NK-92 (cell line): ENCODE measurements around the gene TRIM25.

Source experiments
- DNase-seq: peaks from one replicate; lab custom pipeline; 2025; ENCODE audit not compliant: unreplicated experiment; lab: John Stamatoyannopoulos, UW

TRIM25 gene

DNA sequence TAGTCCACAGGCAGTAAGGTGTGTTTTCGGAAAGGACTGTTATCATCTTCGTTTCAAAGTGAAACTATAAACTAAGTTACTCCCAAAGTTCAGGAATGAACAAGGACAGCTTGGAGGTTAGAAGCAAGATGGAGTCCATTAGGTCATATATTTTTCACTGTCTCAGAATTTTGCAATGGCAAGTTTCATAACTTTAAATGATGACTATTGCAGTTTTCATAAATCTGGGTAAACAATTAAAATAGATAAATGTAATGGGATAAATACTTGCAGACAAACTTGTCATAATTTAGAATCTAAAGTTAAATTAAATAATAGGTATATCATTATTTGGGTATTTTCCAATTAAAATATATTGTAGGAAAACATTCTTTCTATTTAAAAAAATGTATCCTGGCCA, 14.7 kb upstream of the TRIM25 start:
- DNase-seq, result no peak

DNA sequence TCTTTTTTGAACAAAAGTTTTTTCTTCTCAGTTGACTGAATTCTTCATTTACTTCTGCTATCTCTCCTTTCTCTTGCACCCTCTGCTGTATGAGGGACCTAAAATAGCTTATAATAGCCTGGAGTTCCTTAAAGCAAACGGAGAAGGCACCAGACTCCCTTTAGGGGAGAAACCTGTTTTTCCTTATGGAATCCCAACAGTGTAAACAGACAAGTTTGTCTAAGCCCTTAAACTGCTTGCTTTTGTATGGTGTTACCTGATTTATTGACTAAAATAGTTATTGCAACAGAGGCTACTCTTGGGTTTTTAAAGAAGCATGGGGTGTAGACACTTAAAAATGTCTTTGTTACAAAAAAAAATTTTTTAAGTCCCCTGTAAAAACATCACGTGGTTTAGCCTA, 12.9 kb upstream of the TRIM25 start:
- no peak for DNase-seq

GRCh38 chr17:56926270-56926669, 12.4 kb upstream of the TRIM25 start:
- DNase-seq, result no peak

DNA sequence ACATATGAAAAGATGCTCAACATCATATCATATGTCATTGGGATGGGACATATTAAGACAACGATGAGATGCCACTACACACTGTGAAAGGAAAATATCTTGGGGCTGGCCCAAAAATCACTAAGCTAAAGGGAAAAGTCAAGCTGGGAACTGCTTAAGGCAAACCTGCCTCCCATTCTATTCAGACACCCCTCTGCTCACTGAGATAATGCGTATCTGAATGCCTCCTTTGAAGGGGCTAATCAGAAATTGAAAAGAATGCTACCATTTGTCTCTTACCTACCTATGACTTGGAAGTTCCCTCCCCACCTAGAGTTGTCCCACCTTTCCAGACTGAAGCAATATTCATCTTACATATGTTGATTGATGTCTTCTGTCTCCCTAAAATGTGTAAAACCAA, 11.2 kb upstream of the TRIM25 start:
- no peak for DNase-seq

GRCh38 chr17:56919717-56920116, 5.9 kb upstream of the TRIM25 start:
- no peak for DNase-seq

- no peak for DNase-seq
Observed at GRCh38 chr17:56918916-56919315, 5.1 kb upstream of the TRIM25 start.

- DNase-seq, result no peak
Observed at GRCh38 chr17:56917559-56918296, 3.9 kb upstream of the TRIM25 start.

DNA sequence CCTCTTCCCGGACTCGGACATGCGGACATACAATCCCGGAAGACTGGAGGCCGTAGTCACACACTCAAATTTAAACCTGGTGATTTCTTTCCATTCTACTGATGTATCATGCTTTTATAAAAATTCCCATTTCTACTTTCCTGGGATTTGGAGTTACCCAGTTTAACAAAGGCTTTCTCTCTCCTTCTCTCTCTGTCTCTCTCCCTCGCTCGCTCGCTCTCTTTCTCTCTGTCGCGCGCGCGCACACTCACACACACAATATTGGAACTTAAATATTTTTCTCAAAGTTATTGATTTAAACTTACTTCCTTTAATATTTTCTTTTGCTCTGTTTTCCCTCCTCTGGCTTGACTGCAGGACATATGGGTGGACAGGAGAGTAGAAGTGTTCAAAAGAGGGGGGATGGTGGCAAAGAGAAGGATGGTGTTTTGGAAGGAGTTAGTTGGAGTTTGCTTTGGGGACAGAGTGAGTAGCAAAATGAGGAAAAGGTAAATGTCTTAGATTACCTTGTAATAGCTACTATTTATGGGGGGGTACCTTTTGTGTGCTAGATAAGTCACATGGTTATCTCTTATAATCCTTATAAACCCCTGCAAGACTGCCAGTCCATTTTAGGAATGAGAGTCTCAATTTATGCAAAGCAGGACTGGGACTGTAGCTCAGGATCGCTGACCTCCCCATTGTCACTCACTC, 878 bp upstream of the TRIM25 start:
- DNase-seq, result no peak

DNA sequence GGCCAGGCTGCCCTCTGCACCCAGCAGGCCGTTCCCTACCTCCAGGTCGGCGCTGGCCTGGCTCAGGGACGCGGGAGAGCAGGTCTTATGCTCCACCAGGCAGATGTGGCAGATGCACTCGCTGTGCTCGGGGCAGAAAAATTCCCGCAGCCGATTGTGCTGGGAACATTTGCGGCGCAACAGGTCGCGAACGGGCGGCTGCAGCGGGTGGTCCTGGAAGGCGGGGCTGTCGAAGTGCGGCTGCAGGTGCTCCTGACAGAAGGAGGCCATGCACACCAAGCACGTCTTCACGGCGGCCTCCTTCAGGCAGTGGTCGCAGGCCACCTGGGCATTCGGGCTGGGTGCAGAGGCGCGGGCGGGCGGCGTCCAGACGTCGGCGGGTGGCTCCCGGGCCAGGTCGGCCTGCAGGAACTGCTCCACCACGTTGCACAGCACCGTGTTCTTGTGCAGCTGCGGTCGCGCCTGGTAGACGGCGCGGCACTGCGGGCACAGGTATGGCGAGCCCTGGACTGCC, 439 bp downstream of the TRIM25 start:
- DNase-seq, result no peak

- no peak for DNase-seq
Observed at GRCh38 chr17:56913000-56913311, 893 bp downstream of the TRIM25 start.

DNA sequence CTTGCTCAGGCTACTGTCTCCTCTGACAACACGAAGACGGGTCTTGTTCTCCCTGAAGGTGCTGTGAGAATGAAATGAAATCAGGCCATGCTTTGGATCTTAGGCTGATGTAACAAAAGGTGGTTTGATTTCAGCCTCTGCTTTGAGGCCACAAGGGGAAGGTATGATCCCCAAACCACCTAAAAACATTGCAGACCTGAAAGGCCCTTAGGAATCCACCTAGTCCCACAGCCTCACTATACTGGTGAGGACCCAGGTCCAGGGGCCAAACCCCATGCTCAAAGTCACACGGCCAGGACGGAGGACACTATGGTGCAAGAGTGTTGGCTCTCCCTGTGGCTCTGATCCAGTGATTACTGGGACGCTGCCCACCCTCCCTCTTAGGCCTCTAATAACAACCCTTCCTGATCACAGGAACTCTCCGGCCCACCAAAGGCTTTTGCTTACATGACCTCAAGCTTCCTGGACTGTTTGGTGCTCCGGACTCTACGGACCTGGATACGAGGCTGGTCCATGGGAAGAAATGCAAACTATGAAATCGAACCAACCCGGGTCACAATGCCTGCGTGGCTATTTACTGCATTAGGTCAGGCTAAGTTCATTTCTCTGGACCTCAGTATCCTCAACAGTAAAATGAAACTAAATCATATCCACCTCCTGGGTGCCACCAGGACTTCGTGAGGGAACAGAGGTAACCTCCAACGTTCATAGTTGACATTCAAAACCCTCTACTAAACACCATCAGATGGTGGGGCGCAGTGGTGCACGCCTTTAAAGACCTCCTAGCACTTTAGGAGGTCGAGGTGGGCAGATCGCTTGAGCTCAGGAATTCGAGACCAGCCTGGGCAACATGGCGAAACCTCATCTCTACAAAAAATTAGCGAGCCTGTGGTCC, 1.5 kb downstream of the TRIM25 start:
- no peak for DNase-seq

DNA sequence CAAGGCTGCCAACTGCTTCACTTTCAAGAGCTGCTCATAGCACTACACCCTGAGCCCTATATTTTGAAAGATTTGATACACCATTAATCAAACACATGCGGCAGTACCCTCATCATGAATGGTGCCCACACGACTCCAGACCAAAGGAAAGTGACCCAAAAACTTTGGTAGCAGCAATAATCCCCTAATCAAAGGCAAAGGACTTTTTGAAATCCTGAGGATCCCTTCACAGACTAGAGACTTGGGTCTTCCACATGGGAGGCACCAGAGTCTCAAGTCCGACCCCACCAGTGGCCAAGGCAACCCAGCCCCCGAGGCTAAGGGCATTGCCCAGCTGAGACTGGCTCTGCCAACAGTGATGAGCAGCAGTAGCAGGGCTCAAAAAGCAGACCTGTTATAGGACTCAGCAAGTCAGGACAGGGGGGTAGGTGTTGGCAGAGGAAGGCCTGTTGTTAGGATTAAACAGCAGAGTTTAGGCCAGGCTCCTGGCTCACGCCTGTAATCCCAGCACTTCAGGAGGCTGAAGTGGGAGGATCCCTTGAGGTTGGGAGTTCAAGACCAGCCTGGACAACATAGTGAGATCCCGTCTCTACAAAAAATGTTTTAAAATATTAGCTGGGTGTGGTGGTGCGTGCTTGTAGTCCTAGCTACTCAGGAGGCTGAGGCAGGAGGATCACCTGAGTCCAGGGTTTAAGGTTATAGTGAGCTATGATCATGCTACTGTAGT, 3.2 kb downstream of the TRIM25 start:
- no peak for DNase-seq

DNA sequence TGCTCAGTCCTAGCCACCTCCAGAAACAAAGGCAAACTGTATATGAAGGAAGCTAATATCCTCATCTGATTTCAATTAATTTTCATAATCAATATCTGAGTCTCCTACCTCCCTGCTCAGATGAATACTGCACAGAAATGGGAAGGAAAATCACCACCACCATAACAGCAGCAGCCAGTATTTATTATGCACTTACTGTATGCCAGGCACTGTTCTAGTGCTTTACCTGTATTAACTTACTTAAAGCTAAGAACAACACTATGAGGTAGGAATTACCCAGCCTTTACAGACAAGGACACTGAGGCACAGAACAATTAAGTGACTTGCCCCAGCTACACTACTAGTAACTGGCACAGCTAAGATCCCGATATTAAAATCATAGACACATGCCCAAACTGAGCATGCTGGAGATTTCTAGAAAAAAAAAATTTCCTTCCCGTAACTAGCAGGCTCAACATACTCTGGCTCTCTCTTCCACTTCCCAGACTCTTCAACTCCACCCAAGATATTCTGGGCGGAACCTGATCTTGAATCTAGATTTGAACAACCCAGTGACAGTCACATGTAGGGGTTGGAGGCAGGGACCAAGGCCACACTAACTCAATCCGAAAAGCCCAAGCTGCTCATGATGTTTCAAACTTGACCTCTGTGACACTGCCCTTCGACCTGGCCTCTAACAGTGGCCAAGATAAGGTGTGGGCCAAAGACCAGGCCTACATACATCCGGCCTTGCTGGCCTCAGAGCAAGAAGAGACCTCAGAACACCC, 3.9 kb downstream of the TRIM25 start:
- no peak for DNase-seq

GRCh38 chr17:56908001-56908542, 5.8 kb downstream of the TRIM25 start:
- DNase-seq, result no peak

DNA sequence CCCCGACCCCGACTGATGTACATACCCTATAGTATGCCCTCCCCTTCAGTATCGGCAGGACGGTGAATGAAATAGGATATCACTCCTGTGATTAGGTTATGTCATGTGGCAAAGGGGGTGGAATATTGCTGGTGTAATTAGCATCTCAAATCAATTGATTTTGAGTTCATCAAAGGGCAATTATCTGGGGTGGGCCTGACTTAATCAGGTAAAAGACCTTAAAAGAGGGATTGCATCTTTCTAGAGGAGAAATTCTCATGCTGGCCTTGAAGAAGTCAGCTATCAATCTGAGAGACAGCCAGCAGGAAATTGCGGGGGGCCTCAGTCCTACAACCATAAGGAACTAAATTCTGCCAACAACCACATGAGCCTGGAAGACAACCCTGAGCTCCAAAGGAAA, 10.3 kb downstream of the TRIM25 start:
- DNase-seq, result no peak

GRCh38 chr17:56902348-56902747, 11.5 kb downstream of the TRIM25 start:
- DNase-seq, result no peak

DNA sequence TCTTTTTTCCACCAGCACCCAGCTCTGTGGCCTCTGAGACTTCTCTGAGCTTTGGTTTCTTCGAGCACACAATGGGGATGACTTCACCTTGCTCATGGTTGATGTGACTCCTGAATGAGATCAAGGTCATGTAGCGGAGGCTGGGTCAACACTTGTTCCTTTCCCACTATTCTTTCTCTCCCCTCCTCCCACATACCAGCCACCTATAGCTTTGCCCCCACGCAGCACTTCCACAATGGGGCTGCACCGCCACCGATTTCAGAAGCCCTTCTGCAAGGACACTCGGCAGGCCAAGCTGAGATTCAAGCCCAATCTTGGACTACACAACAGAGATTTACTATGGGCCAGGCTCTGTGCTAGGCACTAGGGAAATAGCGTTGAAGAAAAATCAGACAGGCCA, 14.4 kb downstream of the TRIM25 start:
- no peak for DNase-seq

DNA sequence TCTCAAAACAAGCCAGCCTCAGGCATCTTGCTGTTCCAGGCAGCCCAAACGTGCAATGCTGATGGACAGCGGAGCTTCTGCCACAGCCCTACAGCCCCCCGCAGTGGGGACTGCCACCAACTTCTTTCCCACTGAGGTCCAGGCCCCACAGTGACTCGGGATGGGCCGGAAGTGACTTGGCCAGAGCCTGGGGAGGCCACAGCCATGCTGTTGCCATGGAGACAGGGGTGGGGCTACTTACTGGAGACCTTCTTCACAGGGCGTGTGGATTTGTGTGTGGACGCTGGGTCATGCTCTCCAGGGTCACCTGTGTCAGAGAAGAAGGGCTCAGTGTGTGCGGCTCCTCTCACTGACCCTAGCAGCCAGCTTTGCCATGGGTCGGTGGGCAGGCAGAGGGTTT, 15.0 kb downstream of the TRIM25 start:
- no peak for DNase-seq

GRCh38 chr17:56897646-56898424, 16.0 kb downstream of the TRIM25 start:
- DNase-seq, result no peak
